ENCODE data around the gene ALG10B. TPM values are rescaled to one million over a fixed set of nuclear protein-coding genes. Genes with fewer than 3 reads are reported as not detected.
"Not testable (repeated sequence)": the region's sequence is repeated elsewhere in the genome, so short reads cannot be mapped to it uniquely, and the experiment has no call there.

ALG10B gene
- total RNA-seq, 1 donor from 2014 or later: 15.7 TPM

DNA sequence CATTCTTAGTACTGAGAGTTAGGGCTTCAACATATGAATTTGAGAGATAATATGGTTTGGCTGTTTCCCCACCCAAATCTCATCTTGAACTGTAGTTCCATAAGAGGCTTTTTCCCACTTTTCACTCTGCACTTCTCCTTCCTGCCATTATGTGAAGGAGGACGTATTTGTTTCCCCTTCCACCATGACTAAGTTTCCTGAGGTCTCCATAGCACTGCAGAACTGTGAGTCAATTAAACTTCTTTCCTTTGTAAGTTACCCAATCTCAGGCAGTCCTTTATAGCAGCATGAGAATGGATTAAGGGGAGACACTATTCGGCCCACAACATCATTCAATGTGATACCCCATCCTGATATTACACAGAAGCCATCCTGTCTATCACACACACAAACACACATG lies 36.8 kb upstream of the ALG10B start:
- Mint-ChIP-seq H3K9me3 (no peaks in the 10 kb centered on the region), H3K4me3 (no peak overlapping the region), H3K4me1 (no peaks in the 10 kb centered on the region), H3K27me3 (ENCODE audit: insufficient read depth, low read depth) (no peaks in the 10 kb centered on the region), H3K27ac (no peak overlapping the region), H3K36me3 (no peaks in the 10 kb centered on the region)
- Histone ChIP-seq H3K4me1 (no peaks in the 10 kb centered on the region), H3K4me3 (no peak overlapping the region), H3K27me3 (no peaks in the 10 kb centered on the region), H3K4me2 (no peak overlapping the region), H3K27ac (no peak overlapping the region), H3K79me2 (ENCODE audit: low read depth) (no peaks in the 10 kb centered on the region), H3F3A (ENCODE audit: low read depth) (no peaks in the 10 kb centered on the region), H3K9ac (no peak overlapping the region), H4K20me1 (ENCODE audit: low read depth) (no peaks in the 10 kb centered on the region), H3K36me3 (no peaks in the 10 kb centered on the region), H2AFZ (replicated peaks) (no peak overlapping the region), H3K9me3 (ENCODE audit: low read depth) (peaks cover 14% of the 10 kb centered on the region)
- no peak for TF ChIP-seq EZH2 (IDR thresholded peaks at IDR 0.05)
- TF ChIP-seq, protein P1, sequence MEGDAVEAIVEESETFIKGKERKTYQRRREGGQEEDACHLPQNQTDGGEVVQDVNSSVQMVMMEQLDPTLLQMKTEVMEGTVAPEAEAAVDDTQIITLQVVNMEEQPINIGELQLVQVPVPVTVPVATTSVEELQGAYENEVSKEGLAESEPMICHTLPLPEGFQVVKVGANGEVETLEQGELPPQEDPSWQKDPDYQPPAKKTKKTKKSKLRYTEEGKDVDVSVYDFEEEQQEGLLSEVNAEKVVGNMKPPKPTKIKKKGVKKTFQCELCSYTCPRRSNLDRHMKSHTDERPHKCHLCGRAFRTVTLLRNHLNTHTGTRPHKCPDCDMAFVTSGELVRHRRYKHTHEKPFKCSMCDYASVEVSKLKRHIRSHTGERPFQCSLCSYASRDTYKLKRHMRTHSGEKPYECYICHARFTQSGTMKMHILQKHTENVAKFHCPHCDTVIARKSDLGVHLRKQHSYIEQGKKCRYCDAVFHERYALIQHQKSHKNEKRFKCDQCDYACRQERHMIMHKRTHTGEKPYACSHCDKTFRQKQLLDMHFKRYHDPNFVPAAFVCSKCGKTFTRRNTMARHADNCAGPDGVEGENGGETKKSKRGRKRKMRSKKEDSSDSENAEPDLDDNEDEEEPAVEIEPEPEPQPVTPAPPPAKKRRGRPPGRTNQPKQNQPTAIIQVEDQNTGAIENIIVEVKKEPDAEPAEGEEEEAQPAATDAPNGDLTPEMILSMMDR (IDR thresholded peaks at IDR 0.05): no peak
- no peak for TF ChIP-seq EZH2phosphoT487 (IDR thresholded peaks at IDR 0.05)
- no peak for DNase-seq (ENCODE audit: low spot score)

DNA sequence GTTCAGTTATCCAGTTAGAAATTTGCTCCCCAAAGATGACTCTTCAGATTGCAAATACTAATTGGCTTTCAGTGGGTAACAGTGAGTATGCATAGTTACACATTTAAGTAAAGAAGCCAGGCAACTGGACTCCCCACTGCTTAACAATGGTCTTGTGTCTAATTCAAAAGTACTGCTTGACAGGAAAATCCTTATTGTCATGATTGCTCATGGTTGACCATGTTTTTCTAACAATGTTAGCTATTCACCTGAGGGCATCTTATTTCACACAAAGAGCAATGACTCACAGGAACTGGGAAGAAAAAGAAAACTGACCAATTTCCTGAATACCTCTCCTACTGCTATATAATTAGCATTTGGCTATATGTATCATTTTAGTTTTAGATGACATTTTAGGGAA lies 33.7 kb upstream of the ALG10B start:
- DNase-seq (ENCODE audit: low spot score): no peak
- no peak overlapping the region for H2AFZ ChIP-seq (replicated peaks)
- H3K4me2 ChIP-seq: no peak overlapping the region
- no peaks in the 10 kb centered on the region for H3K79me2 ChIP-seq (ENCODE audit: low read depth)
- no peaks in the 10 kb centered on the region for H3K4me1 ChIP-seq
- Mint-ChIP-seq H3K9me3 (no peaks in the 10 kb centered on the region), H3K4me1 (no peaks in the 10 kb centered on the region), H3K27ac (no peak overlapping the region), H3K27me3 (ENCODE audit: insufficient read depth, low read depth) (peaks cover 2% of the 10 kb centered on the region), H3K36me3 (no peaks in the 10 kb centered on the region), H3K4me3 (no peak overlapping the region)
- peaks cover 19% of the 10 kb centered on the region for H3K9me3 ChIP-seq (ENCODE audit: low read depth)
- TF ChIP-seq, protein P1 (IDR thresholded peaks at IDR 0.05): no peak
- no peak for TF ChIP-seq EZH2 (IDR thresholded peaks at IDR 0.05)
- no peak overlapping the region for H3K27ac ChIP-seq
- no peak overlapping the region for H3K9ac ChIP-seq
- H3K36me3 ChIP-seq: no peaks in the 10 kb centered on the region
- H3F3A ChIP-seq (ENCODE audit: low read depth): no peaks in the 10 kb centered on the region
- no peaks in the 10 kb centered on the region for H3K27me3 ChIP-seq
- no peak overlapping the region for H3K4me3 ChIP-seq
- no peaks in the 10 kb centered on the region for H4K20me1 ChIP-seq (ENCODE audit: low read depth)

DNA sequence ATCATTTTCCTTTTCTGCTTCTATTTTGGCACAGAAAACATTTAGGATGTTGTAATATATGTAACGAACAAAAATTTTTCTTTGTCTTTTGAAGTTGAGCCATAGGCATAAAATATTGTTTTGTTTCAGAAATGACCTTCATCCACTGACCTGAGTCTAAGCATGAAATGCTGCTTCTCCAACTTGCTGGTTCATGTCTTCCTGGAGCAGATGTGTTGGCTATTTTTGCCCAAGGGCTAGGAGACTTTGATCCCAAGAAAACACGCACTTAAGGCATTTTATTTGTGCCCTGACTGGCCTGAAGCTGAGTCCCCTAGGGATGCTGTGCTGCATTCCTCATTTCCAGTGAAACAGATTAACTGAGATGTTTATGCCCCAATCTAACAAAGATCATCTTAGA lies 27.2 kb upstream of the ALG10B start:
- TF ChIP-seq, protein P1 (IDR thresholded peaks at IDR 0.05): no peak
- no peak for TF ChIP-seq EZH2phosphoT487 (IDR thresholded peaks at IDR 0.05)
- no peak for TF ChIP-seq EZH2 (IDR thresholded peaks at IDR 0.05)
- no peaks in the 10 kb centered on the region for H3K36me3 ChIP-seq
- no peaks in the 10 kb centered on the region for H3K27me3 ChIP-seq
- H3K9me3 ChIP-seq (ENCODE audit: low read depth): peaks cover 14% of the 10 kb centered on the region
- no peak overlapping the region for H3K9ac ChIP-seq
- no peaks in the 10 kb centered on the region for H3F3A ChIP-seq (ENCODE audit: low read depth)
- H3K27me3 Mint-ChIP-seq (ENCODE audit: insufficient read depth, low read depth): peaks cover 2% of the 10 kb centered on the region
- no peak overlapping the region for H3K4me2 ChIP-seq
- no peak overlapping the region for H3K27ac Mint-ChIP-seq
- no peaks in the 10 kb centered on the region for H3K36me3 Mint-ChIP-seq
- no peak for DNase-seq (ENCODE audit: low spot score)
- no peak overlapping the region for H3K4me3 ChIP-seq
- no peak overlapping the region for H3K27ac ChIP-seq
- H3K9me3 Mint-ChIP-seq: no peaks in the 10 kb centered on the region
- no peaks in the 10 kb centered on the region for H3K79me2 ChIP-seq (ENCODE audit: low read depth)
- H3K4me1 ChIP-seq: no peaks in the 10 kb centered on the region
- no peaks in the 10 kb centered on the region for H3K4me1 Mint-ChIP-seq
- H2AFZ ChIP-seq (replicated peaks): no peak overlapping the region
- no peak overlapping the region for H3K4me3 Mint-ChIP-seq
- H4K20me1 ChIP-seq (ENCODE audit: low read depth): no peaks in the 10 kb centered on the region

DNA sequence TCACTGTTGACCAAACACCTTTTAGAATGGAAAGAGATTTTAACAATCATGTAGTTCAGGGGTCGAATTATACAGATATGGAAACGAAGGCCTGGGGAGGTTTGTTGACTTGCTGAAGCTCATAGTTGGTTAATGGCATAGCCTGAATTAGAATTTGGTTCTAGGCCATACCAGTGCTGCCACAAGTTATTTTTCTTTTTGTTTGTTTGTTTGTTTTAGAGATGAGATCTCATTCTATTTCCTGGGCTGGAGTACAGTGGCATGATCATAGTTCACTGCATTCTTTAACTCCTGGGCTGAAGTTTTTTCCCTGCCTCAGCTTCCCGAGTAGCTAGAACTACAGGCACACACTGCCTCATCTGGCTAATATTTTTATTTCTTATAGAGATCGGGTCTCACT lies 25.4 kb upstream of the ALG10B start:
- no peaks in the 10 kb centered on the region for H3K36me3 Mint-ChIP-seq
- DNase-seq (ENCODE audit: low spot score): no peak
- Histone ChIP-seq H2AFZ (replicated peaks) (no peak overlapping the region), H4K20me1 (ENCODE audit: low read depth) (no peaks in the 10 kb centered on the region), H3K79me2 (ENCODE audit: low read depth) (no peaks in the 10 kb centered on the region), H3K9me3 (ENCODE audit: low read depth) (peaks cover 8% of the 10 kb centered on the region), H3K4me1 (no peaks in the 10 kb centered on the region), H3K4me3 (no peak overlapping the region), H3K27ac (no peak overlapping the region), H3K36me3 (no peaks in the 10 kb centered on the region), H3K9ac (no peak overlapping the region), H3F3A (ENCODE audit: low read depth) (no peaks in the 10 kb centered on the region), H3K4me2 (no peak overlapping the region), H3K27me3 (no peaks in the 10 kb centered on the region)
- TF ChIP-seq EZH2 (IDR thresholded peaks at IDR 0.05): no peak
- no peak for TF ChIP-seq EZH2phosphoT487 (IDR thresholded peaks at IDR 0.05)
- TF ChIP-seq, protein P1 (IDR thresholded peaks at IDR 0.05): no peak
- no peak overlapping the region for H3K27ac Mint-ChIP-seq
- H3K4me1 Mint-ChIP-seq: no peaks in the 10 kb centered on the region
- no peak overlapping the region for H3K4me3 Mint-ChIP-seq
- H3K27me3 Mint-ChIP-seq (ENCODE audit: insufficient read depth, low read depth): peaks cover 2% of the 10 kb centered on the region
- H3K9me3 Mint-ChIP-seq: peaks cover 9% of the 10 kb centered on the region

DNA sequence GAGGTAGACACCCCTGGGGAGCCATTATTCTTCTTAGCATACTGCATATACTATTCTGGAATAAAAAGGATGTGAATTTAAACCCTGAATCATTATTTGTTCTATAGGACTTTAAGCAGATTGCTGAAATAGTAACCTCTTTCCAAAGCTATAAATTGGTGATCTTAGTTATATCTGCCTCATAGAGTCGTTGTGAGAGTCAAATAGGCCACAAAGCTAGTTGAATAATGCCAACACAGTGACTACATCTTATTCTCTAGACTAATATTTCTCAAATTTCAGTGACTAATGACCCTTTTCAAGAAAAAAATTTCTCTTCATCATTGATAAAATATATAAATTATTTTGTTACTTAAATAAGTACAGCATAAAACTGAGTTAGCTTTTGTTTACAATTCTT lies 13.6 kb upstream of the ALG10B start:
- H3K4me3 Mint-ChIP-seq; H3K27ac ChIP-seq; H3K79me2 ChIP-seq (ENCODE audit: low read depth); H3K36me3 Mint-ChIP-seq; H3K27me3 Mint-ChIP-seq (ENCODE audit: insufficient read depth, low read depth); H3K27ac Mint-ChIP-seq; H3K4me1 Mint-ChIP-seq; H3K4me2 ChIP-seq; H3K27me3 ChIP-seq; H3K36me3 ChIP-seq; DNase-seq (ENCODE audit: low spot score); H2AFZ ChIP-seq (replicated peaks); H3K4me3 ChIP-seq; H3K9me3 ChIP-seq (ENCODE audit: low read depth); H3K4me1 ChIP-seq; H4K20me1 ChIP-seq (ENCODE audit: low read depth); H3F3A ChIP-seq (ENCODE audit: low read depth); H3K9ac ChIP-seq: not testable (repeated sequence)
- H3K9me3 Mint-ChIP-seq: peaks cover 11% of the 10 kb centered on the region

Measured in neural progenitor cell (in vitro differentiated cells).